ENCODE data around the gene ANKRD34A. TPM values are rescaled to one million over a fixed set of nuclear protein-coding genes. Genes with fewer than 3 reads are reported as not detected.

ANKRD34A gene
- total RNA-seq, 2 donors from 2014 or later: 1.1 TPM

- ATAC-seq (ENCODE audit: insufficient number of reproducible peaks, low FRiP score, low read depth): no peak
- peaks cover 23 to 45% of the 10 kb centered on the region in 2 donors for H3K4me1 ChIP-seq (ENCODE audit: control insufficient read depth in 1 of 2, low read depth in 2 of 2)
Observed at GRCh38 chr1:145962157-145963102, 1.9 kb downstream of the ANKRD34A start.

GRCh38 chr1:145961425-145962156 is 2.8 kb downstream of the ANKRD34A start:
- Histone ChIP-seq H3K27me3 (replicated peaks; ENCODE audit: insufficient read depth) (no peaks in the 10 kb centered on the region), H3K4me3 (peak overlapping the region; percentile 92), H3K9me3 (no peaks in the 10 kb centered on the region), H3K4me1 (ENCODE audit: control insufficient read depth in 1 of 2, low read depth in 2 of 2) (peaks cover 23 to 47% of the 10 kb centered on the region in 2 donors), H3K36me3 (no peaks in the 10 kb centered on the region), H3K27ac (peak overlapping the region; percentile 93 to 96)
- TF ChIP-seq, protein P1, sequence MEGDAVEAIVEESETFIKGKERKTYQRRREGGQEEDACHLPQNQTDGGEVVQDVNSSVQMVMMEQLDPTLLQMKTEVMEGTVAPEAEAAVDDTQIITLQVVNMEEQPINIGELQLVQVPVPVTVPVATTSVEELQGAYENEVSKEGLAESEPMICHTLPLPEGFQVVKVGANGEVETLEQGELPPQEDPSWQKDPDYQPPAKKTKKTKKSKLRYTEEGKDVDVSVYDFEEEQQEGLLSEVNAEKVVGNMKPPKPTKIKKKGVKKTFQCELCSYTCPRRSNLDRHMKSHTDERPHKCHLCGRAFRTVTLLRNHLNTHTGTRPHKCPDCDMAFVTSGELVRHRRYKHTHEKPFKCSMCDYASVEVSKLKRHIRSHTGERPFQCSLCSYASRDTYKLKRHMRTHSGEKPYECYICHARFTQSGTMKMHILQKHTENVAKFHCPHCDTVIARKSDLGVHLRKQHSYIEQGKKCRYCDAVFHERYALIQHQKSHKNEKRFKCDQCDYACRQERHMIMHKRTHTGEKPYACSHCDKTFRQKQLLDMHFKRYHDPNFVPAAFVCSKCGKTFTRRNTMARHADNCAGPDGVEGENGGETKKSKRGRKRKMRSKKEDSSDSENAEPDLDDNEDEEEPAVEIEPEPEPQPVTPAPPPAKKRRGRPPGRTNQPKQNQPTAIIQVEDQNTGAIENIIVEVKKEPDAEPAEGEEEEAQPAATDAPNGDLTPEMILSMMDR (IDR thresholded peaks at IDR 0.05): no peak
- DNase-seq (ENCODE audit: low spot score) (no peak), ATAC-seq (ENCODE audit: insufficient number of reproducible peaks, low FRiP score, low read depth) (no peak)

More at GRCh38 chr1:145962157-145963102, 1.9 kb downstream of the ANKRD34A start:
- no peak for DNase-seq (ENCODE audit: low spot score)
- Histone ChIP-seq H3K9me3 (no peaks in the 10 kb centered on the region), H3K27me3 (replicated peaks; ENCODE audit: insufficient read depth) (no peaks in the 10 kb centered on the region), H3K4me3 (peak overlapping the region; percentile 92), H3K36me3 (no peaks in the 10 kb centered on the region), H3K27ac (peak overlapping the region; percentile 88 to 93)
- TF ChIP-seq, protein P1 (IDR thresholded peaks at IDR 0.05): no peak

- H3K4me3 ChIP-seq: peak overlapping the region; percentile 92
- TF ChIP-seq, protein P1 (IDR thresholded peaks at IDR 0.05): no peak
- ATAC-seq (ENCODE audit: insufficient number of reproducible peaks, low FRiP score, low read depth): no peak
- H3K9me3 ChIP-seq: no peaks in the 10 kb centered on the region
- H3K27ac ChIP-seq: peak overlapping the region; percentile 93 to 96
- peaks cover 28 to 49% of the 10 kb centered on the region in 2 donors for H3K4me1 ChIP-seq (ENCODE audit: control insufficient read depth in 1 of 2, low read depth in 2 of 2)
- no peaks in the 10 kb centered on the region for H3K27me3 ChIP-seq (replicated peaks; ENCODE audit: insufficient read depth)
- no peaks in the 10 kb centered on the region for H3K36me3 ChIP-seq
- DNase-seq (ENCODE audit: low spot score): no peak
Observed at GRCh38 chr1:145961109-145961424, 3.3 kb downstream of the ANKRD34A start.

DNA sequence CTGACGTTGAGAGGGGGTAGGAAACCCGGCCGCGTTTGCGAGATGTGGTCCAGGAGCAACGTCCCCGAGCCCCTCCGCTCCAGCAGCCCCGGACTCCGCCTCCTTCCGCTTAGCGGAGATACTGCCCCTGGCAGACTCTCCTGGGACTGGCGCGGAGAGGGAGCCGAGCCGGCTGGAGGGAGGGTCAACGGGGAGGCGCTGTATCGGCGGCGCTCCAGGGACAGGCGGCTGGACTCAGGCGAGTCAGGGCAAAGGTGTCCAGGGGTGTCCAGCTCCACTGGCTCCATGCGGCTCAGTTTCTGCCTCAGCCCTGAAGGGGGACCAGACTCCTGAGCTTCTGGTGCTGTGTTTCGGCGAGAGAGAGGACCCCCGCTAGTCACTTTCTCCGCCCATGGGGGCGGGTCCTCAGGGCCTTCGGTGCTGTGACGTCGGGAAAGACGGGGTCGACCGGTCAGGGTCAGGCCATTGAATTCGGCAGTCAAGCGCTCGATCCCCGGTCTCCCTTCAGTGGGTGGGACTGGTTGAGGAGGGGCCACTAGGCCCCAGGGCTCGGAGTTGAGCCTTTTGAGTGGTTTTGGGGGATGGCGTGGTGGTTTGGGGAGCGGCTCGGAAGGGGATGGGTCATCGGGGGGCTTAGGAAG is 3.8 kb downstream of the ANKRD34A start:
- TF ChIP-seq, protein P1 (IDR thresholded peaks at IDR 0.05): peak; percentile 19
- H3K4me3 ChIP-seq: peak overlapping the region; percentile 92
- H3K27ac ChIP-seq: peak overlapping the region; percentile 93 to 96
- no peaks in the 10 kb centered on the region for H3K36me3 ChIP-seq
- ATAC-seq (ENCODE audit: insufficient number of reproducible peaks, low FRiP score, low read depth) (no peak), DNase-seq (ENCODE audit: low spot score) (peak; percentile 33)
- H3K9me3 ChIP-seq: no peaks in the 10 kb centered on the region
- H3K27me3 ChIP-seq (replicated peaks; ENCODE audit: insufficient read depth): no peaks in the 10 kb centered on the region
- peaks cover 32 to 51% of the 10 kb centered on the region in 2 donors for H3K4me1 ChIP-seq (ENCODE audit: control insufficient read depth in 1 of 2, low read depth in 2 of 2)
